NCI-H128 (cell line): ENCODE data around the gene CFAP100.

Experiments
- DNase-seq: peaks from one replicate; lab custom pipeline; 2025; ENCODE audit not compliant: unreplicated experiment; lab: John Stamatoyannopoulos, UW

Gene CFAP100

DNA sequence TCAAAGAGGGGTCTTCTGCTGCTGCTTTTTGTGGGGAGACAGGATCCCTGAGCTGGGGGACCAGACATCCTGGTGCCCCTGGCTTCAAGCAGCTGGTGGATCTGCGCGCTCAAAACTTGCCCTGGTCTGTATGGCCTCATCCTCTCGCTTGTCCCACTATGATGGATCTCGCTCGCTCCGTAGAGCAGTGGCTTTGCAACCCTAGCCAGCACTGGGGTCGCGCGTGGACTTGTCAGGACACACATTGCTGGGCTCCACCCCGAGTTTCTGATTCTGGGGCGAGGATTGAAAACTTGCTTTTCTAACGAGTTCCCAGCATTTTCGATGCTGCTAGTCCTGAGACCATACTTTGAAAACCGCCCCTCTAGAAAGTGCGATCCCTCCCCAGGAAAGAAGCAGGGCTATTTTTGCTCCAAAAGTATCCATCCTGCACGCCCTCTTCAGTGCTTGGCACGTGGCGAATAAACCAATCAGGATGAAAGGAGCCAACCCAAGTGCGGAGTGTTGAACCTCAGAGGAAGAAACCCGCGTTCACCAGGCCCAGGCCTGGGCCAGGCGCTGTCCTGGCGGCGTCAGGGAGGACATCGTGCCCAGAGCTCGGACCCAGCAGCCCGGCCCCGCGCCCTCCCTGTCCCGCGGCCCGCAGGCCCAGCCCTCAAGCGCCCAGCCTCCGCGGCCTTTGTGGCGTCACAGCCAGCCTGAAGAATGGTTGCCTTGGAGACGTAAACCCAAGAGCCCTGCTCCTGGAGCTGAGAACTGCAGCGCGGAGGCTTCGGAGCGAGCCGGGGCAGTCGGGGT lies at the start of gene CFAP100:
CFAP100 (plus strand) TSS at position 731 of the 798 bp plus-strand sequence. CDS start 1,092 bp downstream, outside the sequence.
- DNase-seq = no peak

DNA sequence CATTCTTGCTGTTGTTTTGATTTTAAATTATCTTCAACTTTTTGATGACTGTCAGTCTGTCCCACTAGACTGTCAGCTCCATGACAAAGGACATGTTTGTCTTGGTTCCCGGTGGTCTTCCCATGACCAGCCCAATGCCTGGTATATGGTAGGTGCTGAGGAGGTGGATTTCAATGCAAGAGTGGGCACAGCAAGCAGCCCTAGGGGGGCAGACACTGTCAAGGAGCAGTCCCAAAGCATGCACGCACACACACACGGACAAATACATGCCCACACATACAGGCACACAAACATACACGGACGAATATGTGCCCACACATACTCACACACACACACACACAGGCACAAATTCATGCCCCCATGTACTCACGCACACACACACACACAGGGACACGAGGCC lies 49.5 kb upstream of the CFAP100 start:
- no peak for DNase-seq

DNA sequence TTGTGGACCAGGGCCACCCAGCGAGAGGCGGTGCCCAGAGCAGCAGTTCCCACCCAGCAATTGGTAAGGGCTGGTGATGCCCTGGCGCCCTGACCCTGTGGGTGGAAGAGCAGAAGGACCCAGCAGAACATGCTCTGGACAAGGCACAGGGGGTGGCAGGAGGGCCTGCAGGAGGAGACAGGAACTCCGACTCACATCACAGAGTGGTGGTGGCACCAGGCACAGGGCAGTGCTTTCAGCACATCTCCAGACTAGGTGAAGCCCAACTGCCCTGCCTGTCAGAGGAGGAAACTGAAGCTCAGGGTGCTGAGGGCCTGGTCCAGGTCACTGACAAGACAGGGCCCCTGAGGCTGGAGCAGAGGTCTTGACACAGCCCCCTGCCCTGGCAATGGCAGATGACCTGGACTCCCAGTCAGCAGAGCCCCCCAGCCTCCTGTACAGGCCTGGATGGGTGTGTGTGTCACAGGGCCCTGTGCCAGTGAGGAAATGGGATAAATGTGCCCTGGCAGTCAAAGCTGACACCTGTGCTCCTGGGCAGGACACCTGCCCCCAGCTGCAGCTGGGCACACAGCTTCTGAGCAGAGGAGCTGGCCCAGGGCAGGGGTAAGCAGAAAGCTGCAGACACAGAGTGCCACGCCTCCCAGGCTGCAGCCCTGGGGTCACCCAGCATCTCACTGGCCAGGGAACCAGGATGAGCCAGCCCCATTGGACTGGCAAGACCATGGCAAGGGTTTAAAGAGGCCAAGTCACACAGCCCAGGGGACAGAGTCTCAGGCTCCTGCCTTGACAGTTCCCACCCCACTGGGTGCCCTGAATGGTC lies 48.9 kb upstream of the CFAP100 start:
- DNase-seq = no peak

DNA sequence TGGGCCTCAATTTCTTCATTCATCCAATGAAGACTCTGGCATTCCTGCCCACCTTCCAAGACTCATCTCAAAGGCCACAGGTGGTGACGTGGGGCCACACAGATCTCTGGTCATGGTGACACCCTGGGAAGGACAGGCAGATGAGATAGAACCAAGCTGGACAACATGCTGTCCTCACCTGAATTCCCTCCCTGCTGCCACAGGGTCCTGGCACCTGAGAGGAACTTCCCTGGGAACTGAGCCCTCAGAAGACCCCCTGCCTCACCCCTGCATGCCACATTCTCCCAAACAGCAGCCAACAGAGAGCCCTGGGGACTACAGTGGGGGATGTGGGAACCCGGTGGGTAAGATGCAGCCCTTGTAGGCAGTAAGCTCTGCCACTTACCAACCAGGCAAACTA lies 48.2 kb upstream of the CFAP100 start:
- no peak for DNase-seq

DNA sequence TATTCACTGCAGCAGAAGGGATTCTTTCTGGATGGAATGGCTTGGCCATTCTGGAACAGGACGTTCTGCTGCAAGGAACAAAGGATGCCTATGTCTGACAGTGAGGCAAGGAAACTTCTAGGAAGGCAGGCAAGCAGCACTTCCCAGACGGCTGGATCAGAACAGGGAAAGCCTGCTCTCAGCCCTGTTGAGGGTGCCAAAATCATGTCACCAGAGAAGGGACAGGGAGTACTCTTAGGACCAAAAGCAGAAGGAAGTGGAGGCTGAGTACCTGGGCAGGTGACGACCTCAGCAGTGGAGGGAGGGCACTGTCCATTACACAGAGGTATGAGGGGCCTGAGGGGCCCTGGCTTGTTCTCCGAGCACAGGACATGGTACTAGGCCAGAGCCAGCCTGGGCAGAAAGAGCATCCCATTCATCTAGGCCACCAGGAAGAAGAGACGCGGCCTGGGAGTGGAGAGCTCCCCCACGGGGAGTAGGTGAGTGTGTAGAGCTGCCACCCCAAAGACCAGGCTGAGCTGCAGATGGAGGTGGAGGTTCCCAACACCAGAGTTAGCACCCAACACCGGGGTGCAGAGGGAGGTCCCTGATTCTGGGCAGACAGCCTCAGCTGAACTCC lies 47.1 kb upstream of the CFAP100 start:
- no peak for DNase-seq

DNA sequence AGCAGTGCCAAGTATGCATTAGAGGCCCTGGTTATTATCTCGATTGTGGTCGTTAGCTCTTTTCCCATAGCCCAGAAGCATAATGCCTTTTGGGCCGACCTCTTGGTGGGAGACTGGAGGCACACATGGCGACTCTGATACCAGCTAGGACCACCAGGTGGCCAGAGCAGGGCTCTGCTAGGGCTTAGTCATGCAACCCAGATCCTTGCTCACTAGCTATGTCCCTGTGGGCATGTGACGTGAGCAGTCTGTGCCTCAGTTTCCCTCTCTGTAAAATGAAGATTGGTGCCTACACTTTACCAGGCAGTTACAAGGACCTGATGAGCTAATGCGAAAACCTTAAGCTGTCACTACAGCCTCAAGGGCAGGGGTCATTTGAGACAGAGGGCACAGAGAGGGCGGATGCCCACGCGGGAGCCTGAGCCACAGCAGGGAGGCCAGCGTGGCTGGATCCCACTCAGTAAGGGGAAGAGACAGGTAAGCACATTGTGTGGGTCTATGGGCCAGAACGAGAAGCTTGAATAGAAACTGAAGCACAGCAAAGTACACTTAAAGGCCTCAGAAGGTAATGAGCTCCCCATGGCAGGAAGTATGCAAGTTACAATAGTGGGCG lies 46.3 kb upstream of the CFAP100 start:
- DNase-seq = no peak

DNA sequence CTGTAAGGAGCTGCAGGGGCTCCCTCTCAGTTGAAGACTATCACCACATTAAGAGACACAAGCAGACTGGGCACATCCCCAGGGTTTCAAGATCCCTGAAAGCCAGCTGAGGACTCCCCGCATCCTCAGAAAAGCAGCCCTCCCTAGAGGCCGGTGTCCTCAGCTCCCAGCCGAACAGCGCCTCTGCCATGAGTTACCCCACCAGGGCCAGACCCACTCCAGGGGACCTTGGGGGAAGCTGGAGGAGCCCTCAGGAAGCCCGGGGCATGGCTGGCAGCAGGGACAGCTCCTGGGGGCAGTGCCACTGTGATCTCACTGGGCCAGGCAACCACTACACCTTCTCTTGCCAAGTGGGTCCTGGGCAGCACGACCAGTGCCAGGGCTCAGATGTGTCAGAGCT lies 45.6 kb upstream of the CFAP100 start:
- no peak for DNase-seq

DNA sequence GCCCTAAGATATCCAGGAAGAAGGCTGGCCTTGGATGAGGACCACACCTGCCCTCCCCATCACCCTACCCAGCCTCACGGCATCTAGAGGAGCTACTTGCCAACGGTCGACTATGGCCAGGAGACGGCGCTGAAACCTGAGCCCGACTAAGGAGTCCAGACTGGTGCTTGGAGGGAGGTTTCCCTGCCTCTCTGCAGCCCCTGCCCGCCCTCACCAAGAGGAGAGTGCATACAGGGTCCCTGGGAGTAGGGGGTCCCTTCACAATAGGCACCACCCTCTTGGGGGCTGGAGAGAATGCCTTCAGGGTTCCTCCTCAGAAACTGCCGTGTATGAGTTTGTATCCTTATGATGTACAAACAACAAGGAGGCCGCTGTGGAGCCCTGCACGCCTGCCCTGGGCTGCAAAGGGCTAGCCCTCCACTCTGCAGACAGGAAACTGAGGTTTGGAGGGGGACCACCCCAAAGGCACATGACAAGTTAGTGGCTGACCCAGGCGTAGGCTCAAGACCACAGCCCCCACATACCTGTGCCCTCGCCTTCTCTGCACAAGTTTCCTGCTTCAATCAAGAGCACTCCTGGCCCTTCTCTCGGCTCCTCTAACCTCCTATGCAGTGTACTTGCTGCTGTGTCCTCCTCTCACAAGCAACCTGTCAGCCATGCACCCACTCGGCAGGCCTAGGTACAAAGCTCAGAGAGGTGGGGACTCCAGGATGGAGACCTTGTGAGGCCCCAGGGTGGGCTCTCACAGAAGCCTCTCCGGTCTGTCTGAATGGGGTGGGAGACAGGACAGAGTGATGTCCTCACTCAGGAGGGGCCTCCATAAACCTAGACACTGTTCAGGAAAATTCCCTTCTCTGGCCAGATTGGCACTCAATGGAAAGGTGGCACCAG lies 44.9 kb upstream of the CFAP100 start:
- no peak for DNase-seq

DNA sequence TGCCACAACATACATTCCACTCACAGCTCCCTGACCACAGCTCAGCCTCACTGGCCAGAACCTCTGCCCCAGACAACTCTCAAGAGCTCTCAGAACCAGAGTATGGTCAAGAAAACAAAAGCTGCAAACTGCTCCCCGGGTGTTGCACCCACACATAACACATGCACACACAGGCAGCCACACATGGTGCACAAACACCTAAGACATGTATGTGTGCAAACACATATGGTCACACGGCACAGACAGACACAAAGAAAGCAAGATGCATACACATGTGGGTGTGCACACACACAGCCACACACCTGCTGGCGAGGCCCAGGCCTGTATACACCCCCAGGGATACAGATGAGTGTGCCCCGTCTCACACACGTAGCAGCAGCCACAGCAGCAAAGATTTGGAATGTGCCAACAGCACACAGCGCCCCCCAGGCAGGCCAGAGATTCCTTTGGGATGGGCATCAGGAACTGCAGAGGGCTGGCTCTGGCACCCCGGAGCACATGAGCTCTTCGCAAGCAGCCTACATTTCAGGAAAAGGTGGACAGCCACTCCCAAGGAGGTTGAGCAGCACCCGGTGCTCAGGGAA lies 44.1 kb upstream of the CFAP100 start:
- no peak for DNase-seq

DNA sequence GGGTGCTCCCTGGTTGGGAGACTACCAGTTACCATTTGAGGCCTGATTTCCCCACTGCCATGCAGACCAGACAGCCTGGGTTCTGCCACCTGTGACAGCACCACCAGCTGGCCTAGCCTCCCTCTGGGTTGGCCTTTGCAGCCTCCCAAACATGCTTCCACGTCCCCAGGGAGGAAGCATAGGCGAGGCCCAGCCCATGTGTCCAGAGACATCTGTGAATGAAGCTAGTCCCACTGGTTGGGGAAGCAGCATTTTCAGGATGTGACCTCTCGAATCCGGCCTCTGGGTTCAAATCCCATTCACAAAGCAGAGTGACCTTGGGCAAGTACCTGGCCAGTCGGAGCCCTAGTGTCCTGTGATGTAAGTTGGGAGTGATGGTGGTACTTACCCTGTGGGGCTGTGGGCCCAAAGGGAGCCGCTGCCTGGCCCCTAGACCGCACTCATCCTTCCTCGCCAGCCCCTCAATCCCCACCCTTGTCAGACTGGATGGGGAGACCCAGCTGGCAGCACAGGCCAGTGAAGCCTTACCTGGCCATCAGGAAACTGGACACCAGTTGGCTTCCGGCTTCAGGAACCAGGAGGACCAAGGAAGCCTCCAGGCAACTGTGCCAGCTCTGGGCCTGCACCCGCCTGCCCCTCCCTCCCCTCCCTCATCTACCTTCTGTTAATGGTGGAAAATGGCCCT lies 43.5 kb upstream of the CFAP100 start:
- DNase-seq = no peak

DNA sequence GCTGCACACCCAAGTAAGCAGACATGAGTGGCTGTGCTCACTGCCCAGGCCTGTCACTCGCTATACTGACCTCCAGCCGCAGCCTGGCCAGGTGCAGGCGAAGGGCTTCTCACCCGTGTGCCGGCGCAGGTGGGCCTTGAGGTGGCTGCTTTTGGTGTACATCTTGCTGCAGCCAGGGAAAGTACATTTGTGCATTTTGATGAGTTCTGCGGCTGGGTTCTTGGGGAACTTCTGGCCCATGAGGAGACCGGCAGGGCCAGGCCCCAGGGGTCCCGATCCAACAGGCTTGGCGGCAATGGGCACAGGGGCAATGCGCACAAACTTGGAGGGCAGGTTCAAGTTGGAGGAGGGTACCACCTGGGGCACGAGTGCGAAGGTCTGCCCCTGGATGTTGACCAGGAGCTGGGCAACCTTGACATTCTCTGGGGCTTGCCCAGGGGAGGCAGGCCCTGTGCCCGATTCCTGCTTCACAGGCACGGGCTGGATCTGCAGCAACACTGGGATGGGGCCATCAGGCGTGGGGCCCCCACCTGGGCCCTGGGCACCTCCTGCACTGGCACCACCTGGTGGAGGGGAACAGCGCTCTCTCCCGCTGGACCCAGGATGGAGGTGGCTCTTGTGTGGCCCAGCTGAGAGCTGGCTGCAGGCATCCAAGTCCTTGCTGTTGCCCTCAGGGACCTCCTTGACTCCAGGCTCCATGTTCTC lies 42.8 kb upstream of the CFAP100 start:
- DNase-seq = no peak

DNA sequence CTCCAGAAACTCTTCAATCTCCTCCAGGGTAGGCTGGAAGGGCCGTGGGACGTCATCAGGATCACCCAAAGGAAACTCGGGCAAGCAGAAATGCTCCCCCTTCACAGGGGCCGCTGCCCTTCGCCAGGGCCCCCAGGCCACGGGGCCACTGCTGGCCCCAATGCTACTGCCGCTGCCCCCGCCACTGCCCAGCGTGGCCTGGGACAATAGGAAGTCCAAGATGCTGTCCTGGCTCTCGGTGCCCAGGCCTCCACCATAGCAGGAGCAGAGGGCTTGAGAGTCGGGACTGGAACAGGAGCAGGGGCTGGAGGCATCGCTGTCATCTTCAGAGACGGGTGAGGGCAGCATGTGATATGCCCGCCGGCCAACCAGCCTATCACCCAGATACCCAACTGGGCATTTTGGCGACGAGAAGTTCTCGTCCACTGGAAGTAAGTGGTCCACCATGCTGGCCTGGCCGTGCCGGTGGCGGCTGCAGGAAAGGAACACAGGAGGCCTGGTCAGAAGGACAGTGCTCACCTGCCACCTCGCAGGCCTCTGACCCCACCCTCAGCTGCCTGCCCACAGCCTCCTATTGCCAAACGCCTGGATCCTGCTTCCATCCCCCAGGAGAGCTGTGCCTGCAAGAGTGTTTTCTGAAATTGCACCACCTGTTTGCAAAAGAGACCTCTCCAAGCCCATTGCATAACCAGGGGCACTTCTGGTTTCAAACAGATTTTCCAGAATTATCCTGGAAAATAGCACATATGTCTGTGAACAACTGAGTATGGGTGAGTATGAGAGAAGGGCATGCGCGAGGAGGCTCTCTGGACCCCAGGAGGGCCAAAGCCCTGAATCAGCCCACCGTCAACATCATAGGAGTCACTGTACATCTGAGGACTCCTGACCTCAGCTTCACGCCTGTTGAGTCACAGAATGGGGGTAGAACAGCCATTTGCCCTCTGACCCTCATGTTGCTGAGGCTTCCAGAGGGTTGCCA lies 41.9 kb upstream of the CFAP100 start:
- DNase-seq = no peak

DNA sequence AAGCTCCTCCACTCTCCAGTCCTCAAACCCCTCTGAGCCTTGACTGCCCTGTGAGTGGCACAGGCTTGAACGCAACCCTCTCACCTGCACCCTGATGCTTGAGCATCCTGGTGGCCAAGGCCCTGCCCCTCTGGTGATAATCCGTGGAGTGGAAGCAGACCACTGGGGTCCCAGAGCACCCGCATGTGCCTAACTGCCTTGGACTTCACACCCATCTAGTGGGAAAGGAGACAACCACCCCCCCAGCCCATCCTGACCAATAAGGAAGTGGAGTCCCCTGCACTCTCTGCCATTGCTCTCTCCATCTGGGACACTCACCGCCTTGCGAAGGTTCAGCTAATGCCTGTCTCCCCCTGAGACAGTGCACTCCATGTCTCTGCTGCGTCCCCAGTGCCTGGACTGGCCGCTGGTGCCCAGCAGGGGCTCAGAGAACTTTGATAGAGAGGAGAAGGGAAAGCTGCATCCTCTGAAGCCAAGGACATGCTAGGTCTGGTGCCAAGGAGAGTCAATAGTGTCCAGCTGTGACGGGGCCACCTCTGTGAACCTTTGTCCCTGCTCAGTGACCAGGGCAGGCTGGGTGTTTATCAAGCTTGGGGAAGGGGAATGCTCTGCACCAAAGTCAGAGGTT lies 40.9 kb upstream of the CFAP100 start:
- no peak for DNase-seq

DNA sequence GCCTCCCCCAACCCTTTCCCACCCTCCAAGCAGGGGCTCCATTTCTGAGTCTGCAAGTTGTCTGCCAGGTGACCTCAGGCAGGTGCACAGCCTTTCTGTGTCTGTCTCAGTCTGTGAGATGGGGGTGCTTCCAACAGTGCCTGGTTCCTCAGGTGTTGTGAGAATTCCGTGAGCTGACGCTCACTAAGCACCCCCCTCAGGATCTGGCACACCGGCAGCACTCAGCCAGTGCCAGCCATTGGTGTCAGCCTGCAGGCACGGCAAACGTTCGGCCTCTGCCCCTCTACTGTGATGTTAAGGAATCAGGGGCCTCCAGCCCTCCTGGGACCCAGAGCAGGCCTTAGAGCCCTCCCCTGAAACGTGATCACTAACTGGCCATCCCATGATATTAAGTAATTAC lies 39.9 kb upstream of the CFAP100 start:
- no peak for DNase-seq

DNA sequence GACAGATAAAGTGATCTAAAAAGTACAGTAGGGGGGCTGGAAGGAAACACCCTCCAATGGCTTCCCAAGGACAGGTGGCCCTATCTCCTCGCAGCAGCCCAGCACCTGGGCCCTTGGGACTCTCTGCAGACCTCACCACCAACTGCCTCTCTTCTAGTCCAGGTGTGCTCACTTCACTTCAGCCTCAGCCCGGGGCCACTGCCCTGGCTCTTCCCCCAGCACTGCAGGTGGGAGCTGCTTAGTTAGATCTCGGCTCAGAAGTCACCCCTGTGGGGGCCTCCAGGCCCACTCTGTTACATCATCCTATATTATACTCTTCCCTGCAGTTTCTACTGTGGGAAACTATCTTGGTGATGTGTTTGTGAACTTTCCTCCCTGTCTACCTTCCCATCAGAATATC lies 39.5 kb upstream of the CFAP100 start:
- DNase-seq = no peak

DNA sequence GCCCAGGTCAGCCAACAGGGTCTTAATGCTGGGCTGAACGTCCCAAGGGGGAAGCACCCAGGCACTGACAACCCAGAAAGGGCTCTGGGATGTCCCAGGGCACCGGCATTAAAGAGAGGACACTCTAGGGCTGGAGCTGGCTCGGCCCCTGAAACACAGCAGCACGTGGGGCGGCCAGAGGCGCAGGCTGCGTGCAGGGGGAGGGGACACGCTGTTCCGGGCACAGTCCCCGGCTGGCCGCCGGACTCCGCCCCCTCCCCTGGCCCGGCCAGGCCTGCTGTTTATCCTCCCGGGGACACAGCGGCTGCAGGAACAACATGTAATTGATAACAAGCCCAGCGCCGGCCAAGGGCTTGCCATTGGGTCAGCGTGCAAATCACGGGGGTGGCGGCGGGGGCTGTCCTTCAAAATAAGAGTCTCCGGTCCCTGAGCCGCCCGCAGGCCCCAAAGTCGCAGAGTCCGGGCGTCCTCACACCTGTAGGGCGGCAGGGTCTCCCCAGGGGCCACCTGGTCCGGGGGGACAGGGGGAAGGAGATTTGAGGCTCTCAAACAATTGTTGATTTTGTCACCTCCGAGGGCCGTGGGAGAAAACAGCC lies 38.8 kb upstream of the CFAP100 start:
- DNase-seq = no peak
